Peyer's patch (tissue), 4 donors: ENCODE data around the gene PLSCR1. TPM values are rescaled to one million over a fixed set of nuclear protein-coding genes. Genes with fewer than 3 reads are reported as not detected.
A peak's percentile ranks its signal among the peaks of the same experiment; 100 is the strongest.

Experiments used
- DNase-seq, 3 donors: peaks; one replicate each; pipeline ENCODE4 v3.0.0-alpha.2; 2017 to 2019
- H3K27ac ChIP-seq, 4 donors: fragments of 200-600 bp; sonication (generic); one replicate each; pipeline ENCODE4 v1.5.1; 2016 to 2019
- H3K27me3 ChIP-seq, 2 donors: fragments of 200-600 bp; sonication (generic); one replicate each; pipeline ENCODE4 v1.5.1; 2019
- H3K36me3 ChIP-seq, 3 donors: fragments of 200-600 bp; sonication (generic); one replicate each; pipeline ENCODE4 v1.5.1; 2016 to 2019
- H3K4me1 ChIP-seq, 4 donors: fragments of 200-600 bp; sonication (generic); one replicate each; pipeline ENCODE4 v1.5.1; 2016 to 2019
- H3K4me3 ChIP-seq, 4 donors: fragments of 200-600 bp; sonication (generic); 1 replicate in 3 of 4; 2 replicates in 1 of 4; pipeline ENCODE4 v1.5.1; 2016 to 2019; ENCODE audit warnings: mild to moderate bottlenecking in 1 of 4
- H3K9me3 ChIP-seq, 4 donors: fragments of 200-600 bp; sonication (generic); one replicate each; pipeline ENCODE4 v1.5.1; 2016 to 2019; ENCODE audit warnings: mild to moderate bottlenecking in 1 of 4
- CTCF ChIP-seq, 6 experiments: fragments of 450-650 bp in 4 of 6; fragments of 200-600 bp in 2 of 6; sonication (generic) in 1 of 6; IDR thresholded peaks; one replicate each; pipeline ENCODE4 v1.5.1; 2017 to 2019; ENCODE audit warnings: antibody characterized with exemption in 6 of 6, mild to moderate bottlenecking in 3 of 6, moderate library complexity in 1 of 6
- POLR2A ChIP-seq, 2 donors: fragments of 450-650 bp; IDR thresholded peaks; one replicate each; pipeline ENCODE4 v1.5.1; 2017; ENCODE audit warnings: antibody characterized with exemption in 2 of 2, mild to moderate bottlenecking in 2 of 2, moderate library complexity in 2 of 2
- total RNA-seq, 4 donors: library from RNA; depleted of rRNA; stranded (reverse); fragments of >200 nt; gene quantifications; one replicate each; pipeline ENCODE4 v1.1.0, GENCODE V29; 2016

Gene PLSCR1
- total RNA-seq, 4 donors from 2014 or later = 80.7 to 93.2 (median 86.6) TPM

- H3K36me3 ChIP-seq = no peaks in the 10 kb centered on the region
- DNase-seq = no peak
- H3K9me3 ChIP-seq = no peaks in the 10 kb centered on the region
- no peak for TF ChIP-seq CTCF (IDR thresholded peaks at IDR 0.05)
- no peak for TF ChIP-seq POLR2A (IDR thresholded peaks at IDR 0.05)
- no peaks in the 10 kb centered on the region for H3K27me3 ChIP-seq
- no peaks in the 10 kb centered on the region for H3K4me1 ChIP-seq
- no peak overlapping the region for H3K27ac ChIP-seq
- no peak overlapping the region for H3K4me3 ChIP-seq
These were observed 37.6 kb upstream of the PLSCR1 start for GRCh38 chr3:146581951-146582467.

GRCh38 chr3:146581080-146581601, 36.7 kb upstream of the PLSCR1 start:
- no peak for DNase-seq
- Histone ChIP-seq H3K4me3 (no peak overlapping the region), H3K36me3 (no peaks in the 10 kb centered on the region), H3K4me1 (no peaks in the 10 kb centered on the region), H3K27me3 (no peaks in the 10 kb centered on the region), H3K9me3 (no peaks in the 10 kb centered on the region), H3K27ac (no peak overlapping the region)
- TF ChIP-seq POLR2A (IDR thresholded peaks at IDR 0.05) (no peak), CTCF (IDR thresholded peaks at IDR 0.05) (no peak)

GRCh38 chr3:146577662-146578061, 33.3 kb upstream of the PLSCR1 start:
- no peaks in the 10 kb centered on the region for H3K4me1 ChIP-seq
- no peaks in the 10 kb centered on the region for H3K27me3 ChIP-seq
- no peaks in the 10 kb centered on the region for H3K9me3 ChIP-seq
- H3K4me3 ChIP-seq = no peak overlapping the region
- H3K27ac ChIP-seq = no peak overlapping the region
- H3K36me3 ChIP-seq = no peaks in the 10 kb centered on the region
- peak in 2 of 3 donors; percentile 17 to 55 for DNase-seq
- TF ChIP-seq POLR2A (IDR thresholded peaks at IDR 0.05) = no peak
- peak in 5 of 6 experiments; percentile 8 to 70 (median 57) for TF ChIP-seq CTCF (IDR thresholded peaks at IDR 0.05)

- H3K36me3 ChIP-seq = no peaks in the 10 kb centered on the region
- H3K9me3 ChIP-seq = no peaks in the 10 kb centered on the region
- no peak overlapping the region for H3K27ac ChIP-seq
- no peaks in the 10 kb centered on the region for H3K4me1 ChIP-seq
- H3K27me3 ChIP-seq = no peaks in the 10 kb centered on the region
- TF ChIP-seq POLR2A (IDR thresholded peaks at IDR 0.05) = no peak
- TF ChIP-seq CTCF (IDR thresholded peaks at IDR 0.05) = no peak
- no peak for DNase-seq
- H3K4me3 ChIP-seq = no peak overlapping the region
These were observed 31.2 kb upstream of the PLSCR1 start for GRCh38 chr3:146575636-146576035.

- DNase-seq = no peak
- no peak for TF ChIP-seq CTCF (IDR thresholded peaks at IDR 0.05)
- TF ChIP-seq POLR2A (IDR thresholded peaks at IDR 0.05) = no peak
These were observed 29.8 kb upstream of the PLSCR1 start for GRCh38 chr3:146574173-146574572.

GRCh38 chr3:146569314-146569713, 24.9 kb upstream of the PLSCR1 start:
- Histone ChIP-seq H3K27me3 (no peaks in the 10 kb centered on the region), H3K4me3 (no peak overlapping the region), H3K27ac (no peak overlapping the region), H3K36me3 (no peaks in the 10 kb centered on the region), H3K4me1 (no peaks in the 10 kb centered on the region), H3K9me3 (no peaks in the 10 kb centered on the region)
- TF ChIP-seq CTCF (IDR thresholded peaks at IDR 0.05) = no peak
- no peak for TF ChIP-seq POLR2A (IDR thresholded peaks at IDR 0.05)
- no peak for DNase-seq

More at GRCh38 chr3:146574173-146574572, 29.8 kb upstream of the PLSCR1 start:
- no peaks in the 10 kb centered on the region for H3K27me3 ChIP-seq
- no peak overlapping the region for H3K27ac ChIP-seq
- no peaks in the 10 kb centered on the region for H3K9me3 ChIP-seq
- H3K36me3 ChIP-seq = no peaks in the 10 kb centered on the region
- H3K4me1 ChIP-seq = no peaks in the 10 kb centered on the region
- no peak overlapping the region for H3K4me3 ChIP-seq
